Prostate gland (tissue), 2 donors: ENCODE results near the gene CD164.

Source experiments
- POLR2AphosphoS5 ChIP-seq: sonication (generic); formaldehyde crosslinking; IDR thresholded peaks from one replicate; pipeline ENCODE4 v1.6.1; 2017; ENCODE audit warnings: antibody characterized with exemption
- TF ChIP-seq, protein P1 (sequence below), 4 experiments: fragments of 200-600 bp in 2 of 4; fragments of 450-650 bp in 2 of 4; sonication (generic) in 2 of 4; IDR thresholded peaks; 1 replicate in 3 of 4; 2 replicates in 1 of 4; pipeline ENCODE4 v1.5.1; 2016 to 2019; ENCODE audit warnings: antibody characterized with exemption in 4 of 4, mild to moderate bottlenecking in 2 of 4, moderate library complexity in 2 of 4

DNA sequence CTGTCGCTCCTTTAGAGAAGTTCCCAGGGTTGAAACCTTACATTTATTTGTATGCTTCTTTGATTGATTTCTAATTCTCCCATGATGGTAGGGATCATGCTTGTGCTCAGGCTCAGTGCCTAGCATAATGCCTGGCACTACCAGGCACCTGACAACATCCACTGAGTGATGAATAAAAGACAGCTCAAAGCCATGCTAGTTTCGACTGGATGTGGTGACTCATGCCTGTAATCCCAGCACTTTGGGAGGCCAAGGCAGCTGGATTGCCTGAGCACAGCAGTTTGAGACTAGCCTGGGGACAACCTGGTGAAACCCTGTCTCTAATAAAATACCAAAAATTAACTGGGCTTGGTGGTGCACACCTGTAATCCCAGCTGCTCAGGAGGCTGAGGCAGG, 11.6 kb upstream of the CD164 start:
- TF ChIP-seq, protein P1, sequence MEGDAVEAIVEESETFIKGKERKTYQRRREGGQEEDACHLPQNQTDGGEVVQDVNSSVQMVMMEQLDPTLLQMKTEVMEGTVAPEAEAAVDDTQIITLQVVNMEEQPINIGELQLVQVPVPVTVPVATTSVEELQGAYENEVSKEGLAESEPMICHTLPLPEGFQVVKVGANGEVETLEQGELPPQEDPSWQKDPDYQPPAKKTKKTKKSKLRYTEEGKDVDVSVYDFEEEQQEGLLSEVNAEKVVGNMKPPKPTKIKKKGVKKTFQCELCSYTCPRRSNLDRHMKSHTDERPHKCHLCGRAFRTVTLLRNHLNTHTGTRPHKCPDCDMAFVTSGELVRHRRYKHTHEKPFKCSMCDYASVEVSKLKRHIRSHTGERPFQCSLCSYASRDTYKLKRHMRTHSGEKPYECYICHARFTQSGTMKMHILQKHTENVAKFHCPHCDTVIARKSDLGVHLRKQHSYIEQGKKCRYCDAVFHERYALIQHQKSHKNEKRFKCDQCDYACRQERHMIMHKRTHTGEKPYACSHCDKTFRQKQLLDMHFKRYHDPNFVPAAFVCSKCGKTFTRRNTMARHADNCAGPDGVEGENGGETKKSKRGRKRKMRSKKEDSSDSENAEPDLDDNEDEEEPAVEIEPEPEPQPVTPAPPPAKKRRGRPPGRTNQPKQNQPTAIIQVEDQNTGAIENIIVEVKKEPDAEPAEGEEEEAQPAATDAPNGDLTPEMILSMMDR (IDR thresholded peaks at IDR 0.05) = no peak
- TF ChIP-seq POLR2AphosphoS5 = no peak
